NCI-H2171 (cell line): ENCODE data around the gene THUMPD3.

Source experiments
- DNase-seq: peaks from one replicate; lab custom pipeline; 2025; lab: John Stamatoyannopoulos, UW

THUMPD3 gene

GRCh38 chr3:9420850-9421549 is 58.1 kb downstream of the THUMPD3 start:
- DNase-seq = no peak

GRCh38 chr3:9422712-9423424 is 60.0 kb downstream of the THUMPD3 start:
- DNase-seq = no peak

- no peak for DNase-seq
These were observed 65.6 kb downstream of the THUMPD3 start for GRCh38 chr3:9428411-9428810.

GRCh38 chr3:9430733-9431132 is 67.9 kb downstream of the THUMPD3 start:
- DNase-seq = no peak

- no peak for DNase-seq
These were observed 71.0 kb downstream of the THUMPD3 start for GRCh38 chr3:9433627-9434521.

- no peak for DNase-seq
These were observed 72.5 kb downstream of the THUMPD3 start for GRCh38 chr3:9435316-9435715.
